Bronchial epithelial cell (primary cell): ENCODE data around the gene MAPKAPK3. TPM values are rescaled to one million over a fixed set of nuclear protein-coding genes. Genes with fewer than 3 reads are reported as not detected.

ENCODE experiments used
- DNase-seq: peaks from one replicate; pipeline ENCODE4 v3.0.0-alpha.2; 2010; ENCODE audit warnings: low read depth
- FAIRE-seq: peaks from 2 replicates; lab custom pipeline; 2011; peaks lifted over from hg19 to GRCh38; lab: Jason Lieb, UNC
- H3K27me3 ChIP-seq: 2 replicates; pipeline ENCODE4 v1.5.1; 2011; ENCODE audit warnings: low read length; ENCODE audit not compliant: control insufficient read depth, insufficient read depth
- H3K36me3 ChIP-seq: 2 replicates; pipeline ENCODE4 v1.5.1; 2011; ENCODE audit warnings: low read length; ENCODE audit not compliant: control insufficient read depth, insufficient read depth
- H3K4me3 ChIP-seq: 2 replicates; pipeline ENCODE4 v1.5.1; 2011; ENCODE audit warnings: mild to moderate bottlenecking, low read depth, low read length, control low read depth
- CTCF ChIP-seq: IDR thresholded peaks from 2 replicates; pipeline ENCODE4 v1.5.1; 2011; ENCODE audit warnings: mild to moderate bottlenecking, moderate library complexity, low read length, control low read depth, inconsistent platforms; ENCODE audit not compliant: insufficient read depth, severe bottlenecking
- total RNA-seq: library from RNA; depleted of rRNA; stranded (reverse); fragments of >200 nt; gene quantifications from 2 replicates; pipeline ENCODE4 v1.2.1, GENCODE V29; 2014

Gene MAPKAPK3
- total RNA-seq, 1 donor from 2014 or later, result 47.1 TPM

- Histone ChIP-seq H3K4me3 (no peak overlapping the region), H3K36me3 (no peaks in the 10 kb centered on the region), H3K27me3 (no peaks in the 10 kb centered on the region)
- FAIRE-seq (no peak), DNase-seq (no peak)
- TF ChIP-seq CTCF, result no peak
Observed at GRCh38 chr3:50689558-50689957, 72.6 kb downstream of the MAPKAPK3 start.

GRCh38 chr3:50695031-50695430 is 78.1 kb downstream of the MAPKAPK3 start:
- TF ChIP-seq CTCF, result no peak
- no peak overlapping the region for H3K4me3 ChIP-seq
- H3K36me3 ChIP-seq, result no peaks in the 10 kb centered on the region
- H3K27me3 ChIP-seq, result no peaks in the 10 kb centered on the region
- DNase-seq (no peak), FAIRE-seq (no peak)

- Histone ChIP-seq H3K36me3 (no peaks in the 10 kb centered on the region), H3K27me3 (no peaks in the 10 kb centered on the region), H3K4me3 (no peak overlapping the region)
- no peak for FAIRE-seq
- no peak for TF ChIP-seq CTCF
- DNase-seq, result no peak
Observed at GRCh38 chr3:50696276-50696675, 79.3 kb downstream of the MAPKAPK3 start.

- H3K27me3 ChIP-seq, result no peaks in the 10 kb centered on the region
- TF ChIP-seq CTCF, result no peak
- H3K36me3 ChIP-seq, result no peaks in the 10 kb centered on the region
- DNase-seq (no peak), FAIRE-seq (no peak)
- H3K4me3 ChIP-seq, result no peak overlapping the region
Observed at GRCh38 chr3:50698269-50698668, 81.3 kb downstream of the MAPKAPK3 start.

Other genes starting within 250 kb of the MAPKAPK3 start
- gene CACNA2D2, start 113.5 kb upstream of the MAPKAPK3 start, total RNA-seq, result not detected in 2 replicates
- gene C3orf18, start 49.4 kb upstream of the MAPKAPK3 start, total RNA-seq, result 1.2 and 3.2 TPM in 2 replicates
- gene HEMK1, start 47.6 kb upstream of the MAPKAPK3 start, total RNA-seq, result 6.6 and 8.4 TPM in 2 replicates
- gene CISH, start 5.4 kb upstream of the MAPKAPK3 start, total RNA-seq, result 0.26 and 0.77 TPM in 2 replicates
- under 0.01 and 0.26 TPM in 2 replicates for gene DOCK3, start 57.8 kb downstream of the MAPKAPK3 start, total RNA-seq